K562 (cell line): ENCODE data around the gene IGLON5. TPM values are rescaled to one million over a fixed set of nuclear protein-coding genes. Genes with fewer than 3 reads are reported as not detected.

ENCODE experiments used
- CGGBP1 ChIP-seq: fragments of 250-450 bp; sonication (Bioruptor Pico); IDR thresholded peaks from 2 replicates; pipeline ENCODE4 v1.9.0; 2021; ENCODE audit warnings: mild to moderate bottlenecking
- DEAF1 ChIP-seq: fragments of 450-650 bp; formaldehyde crosslinking; IDR thresholded peaks from 2 replicates; pipeline ENCODE4 v1.4.0; 2020; ENCODE audit warnings: mild to moderate bottlenecking, moderate library complexity
- EWSR1 ChIP-seq: fragments of 450-650 bp; IDR thresholded peaks from 2 replicates; pipeline ENCODE4 v1.6.1; 2018; ENCODE audit warnings: borderline replicate concordance, mild to moderate bottlenecking, low read depth, moderate library complexity; ENCODE audit not compliant: partially characterized antibody
- FOS ChIP-seq: IDR thresholded peaks from 3 replicates; pipeline ENCODE4 v1.6.1; 2011; ENCODE audit not compliant: insufficient read length; ENCODE audit errors: extremely low read depth
- MCM5 ChIP-seq: fragments of 450-650 bp; IDR thresholded peaks from 2 replicates; pipeline ENCODE4 v1.6.1; 2016; ENCODE audit warnings: low read depth
- NUFIP1 ChIP-seq: fragments of 450-650 bp; IDR thresholded peaks from 2 replicates; pipeline ENCODE4 v1.6.1; 2018; ENCODE audit not compliant: partially characterized antibody
- PKNOX1 ChIP-seq: fragments of 450-650 bp; IDR thresholded peaks from 2 replicates; pipeline ENCODE4 v1.6.1; 2016
- PTTG1 ChIP-seq: fragments of 450-650 bp; IDR thresholded peaks from 2 replicates; pipeline ENCODE4 v1.6.1; 2016; ENCODE audit warnings: low read depth, mild to moderate bottlenecking, missing genetic modification characterization, missing compliant biosample characterization
- ZBTB2 ChIP-seq: fragments of 450-650 bp; IDR thresholded peaks from 2 replicates; pipeline ENCODE4 v1.6.1; 2016; ENCODE audit warnings: antibody characterized with exemption
- ZNF395 ChIP-seq: fragments of 200-800 bp; sonication (Bioruptor generic); IDR thresholded peaks from 2 replicates; pipeline ENCODE4 v1.6.1; 2017; ENCODE audit warnings: missing genetic modification characterization, missing compliant biosample characterization
- polyA plus RNA-seq, 8 experiments: library from polyadenylated mRNA; depleted of rRNA in 4 of 8; stranded (reverse) in 5 of 8; unstranded in 3 of 8; fragments of >200 nt; fragmentation: Nextera tagmentation in 2 of 8; fragmentation: Illumina TruSeq in 1 of 8; extraction: Ambion mirVana in 2 of 8; extraction: Trizol in 1 of 8; gene quantifications; 2 replicates each; pipeline versions ENCODE4 v1.2.1 to v1.2.3, GENCODE V29; 2011 to 2014; ENCODE audit warnings: inconsistent platforms in 1 of 8, missing spikeins in 1 of 8
- total RNA-seq, 7 experiments: library from RNA; depleted of rRNA in 6 of 7; stranded (reverse); fragments of >200 nt in 6 of 7; fragmentation: Illumina TruSeq in 2 of 7; extraction: Trizol in 2 of 7; gene quantifications; 2 replicates each; pipeline versions ENCODE4 v1.2.1 to v1.2.3, GENCODE V29; 2011 to 2021; ENCODE audit warnings: low replicate concordance in 1 of 7

Gene IGLON5
- total and polyA plus RNA-seq, 9 of the 15 experiments (the other 6 are each of a cell fraction or from before 2014, with no cell fraction given) = 0.03 to 0.22 (median 0.14) TPM; not detected in 2

GRCh38 chr19:51333836-51334460 is 22.5 kb downstream of the IGLON5 start (continued):
- TF ChIP-seq PKNOX1 (peak; percentile 64), EWSR1 (no peak), PTTG1 (no peak), CGGBP1 (CRISPR knock-in tag) (no peak), FOS (peak; percentile 33), MCM5 (no peak), ZNF395 (CRISPR knock-in tag) (no peak), NUFIP1 (no peak), DEAF1 (no peak), ZBTB2 (no peak)
